GM18507 (cell line): ENCODE data around the gene TP53INP2.

Experiments used
- DNase-seq: peaks from one replicate; pipeline ENCODE4 v3.0.0; 2011; ENCODE audit warnings: low read depth; ENCODE audit not compliant: insufficient read length; ENCODE audit errors: extremely low spot score
- FAIRE-seq: peaks from 2 replicates; lab custom pipeline; 2011; peaks lifted over from hg19 to GRCh38; lab: Jason Lieb, UNC

TP53INP2 gene

DNA sequence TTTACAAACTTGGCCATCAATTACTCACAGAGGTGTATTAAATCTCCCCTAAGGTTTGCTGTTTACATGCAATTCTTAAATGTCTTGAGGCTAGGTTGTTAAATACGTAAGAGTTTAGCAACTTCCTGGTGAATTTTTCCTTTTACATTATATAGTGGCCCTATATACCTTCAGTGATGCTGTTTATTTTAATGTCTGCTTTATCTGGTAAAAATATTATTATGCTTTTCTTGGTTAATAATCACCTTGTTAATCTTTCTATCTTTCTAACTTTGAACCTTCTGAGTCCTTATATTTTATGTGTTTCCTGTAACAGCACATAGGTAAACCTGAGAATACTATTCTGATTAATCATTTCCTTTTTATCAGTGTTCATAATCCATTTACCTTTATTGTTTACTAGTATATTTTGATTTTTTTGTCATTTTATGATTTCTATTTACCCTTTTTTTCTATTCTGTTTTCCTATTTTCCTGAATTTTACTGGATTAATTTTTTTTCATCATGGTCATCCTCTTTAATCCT lies 57.9 kb downstream of the TP53INP2 start:
- FAIRE-seq: no peak
- DNase-seq: no peak
